Loucy (cell line): ENCODE data around the gene GOLGA8M.
"Not testable (repeated sequence)": the region's sequence is repeated elsewhere in the genome, so short reads cannot be mapped to it uniquely, and the experiment has no call there.

Source experiments
- EZH2phosphoT487 ChIP-seq: fragments of 200-600 bp; IDR thresholded peaks from 2 replicates; pipeline ENCODE4 v1.6.1; 2018; ENCODE audit warnings: antibody characterized with exemption, mild to moderate bottlenecking, moderate library complexity, borderline replicate concordance
- TF ChIP-seq, protein P1 (sequence below): fragments of 200-600 bp; sonication (generic); conservative IDR thresholded peaks from 2 replicates; pipeline ENCODE4 v1.5.1; 2014; ENCODE audit warnings: mild to moderate bottlenecking, antibody characterized with exemption, low read length

DNA sequence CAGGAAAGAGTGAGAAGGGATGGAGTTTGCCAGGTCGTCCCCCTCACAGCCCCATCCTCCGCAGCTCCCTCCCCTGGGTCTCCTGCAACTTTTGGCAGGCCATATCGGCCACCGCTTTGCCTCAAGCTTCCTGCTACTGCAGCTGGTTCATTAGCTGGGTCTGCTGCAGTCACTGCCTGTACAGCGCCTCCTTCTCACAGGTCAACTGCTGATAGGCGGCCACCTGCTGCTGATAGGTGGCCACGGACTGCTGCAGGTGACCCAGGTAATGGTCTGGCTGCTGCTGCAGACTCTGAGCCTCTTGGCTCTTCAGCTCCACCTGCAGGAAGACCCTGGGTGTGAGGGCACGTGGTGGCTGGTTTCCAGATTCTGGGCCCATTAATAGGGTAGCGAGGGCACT is 8.3 kb downstream of the GOLGA8M start:
- TF ChIP-seq, protein P1, sequence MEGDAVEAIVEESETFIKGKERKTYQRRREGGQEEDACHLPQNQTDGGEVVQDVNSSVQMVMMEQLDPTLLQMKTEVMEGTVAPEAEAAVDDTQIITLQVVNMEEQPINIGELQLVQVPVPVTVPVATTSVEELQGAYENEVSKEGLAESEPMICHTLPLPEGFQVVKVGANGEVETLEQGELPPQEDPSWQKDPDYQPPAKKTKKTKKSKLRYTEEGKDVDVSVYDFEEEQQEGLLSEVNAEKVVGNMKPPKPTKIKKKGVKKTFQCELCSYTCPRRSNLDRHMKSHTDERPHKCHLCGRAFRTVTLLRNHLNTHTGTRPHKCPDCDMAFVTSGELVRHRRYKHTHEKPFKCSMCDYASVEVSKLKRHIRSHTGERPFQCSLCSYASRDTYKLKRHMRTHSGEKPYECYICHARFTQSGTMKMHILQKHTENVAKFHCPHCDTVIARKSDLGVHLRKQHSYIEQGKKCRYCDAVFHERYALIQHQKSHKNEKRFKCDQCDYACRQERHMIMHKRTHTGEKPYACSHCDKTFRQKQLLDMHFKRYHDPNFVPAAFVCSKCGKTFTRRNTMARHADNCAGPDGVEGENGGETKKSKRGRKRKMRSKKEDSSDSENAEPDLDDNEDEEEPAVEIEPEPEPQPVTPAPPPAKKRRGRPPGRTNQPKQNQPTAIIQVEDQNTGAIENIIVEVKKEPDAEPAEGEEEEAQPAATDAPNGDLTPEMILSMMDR = not testable (repeated sequence)
- TF ChIP-seq EZH2phosphoT487 = not testable (repeated sequence)
